Measurements from ENCODE around the gene CRISPLD2. TPM values are rescaled to one million over a fixed set of nuclear protein-coding genes. Genes with fewer than 3 reads are reported as not detected.
"Not testable (repeated sequence)": the region's sequence is repeated elsewhere in the genome, so short reads cannot be mapped to it uniquely, and the experiment has no call there.

Gene CRISPLD2
- total RNA-seq, 1 donor from 2014 or later, result 0.57 TPM

DNA sequence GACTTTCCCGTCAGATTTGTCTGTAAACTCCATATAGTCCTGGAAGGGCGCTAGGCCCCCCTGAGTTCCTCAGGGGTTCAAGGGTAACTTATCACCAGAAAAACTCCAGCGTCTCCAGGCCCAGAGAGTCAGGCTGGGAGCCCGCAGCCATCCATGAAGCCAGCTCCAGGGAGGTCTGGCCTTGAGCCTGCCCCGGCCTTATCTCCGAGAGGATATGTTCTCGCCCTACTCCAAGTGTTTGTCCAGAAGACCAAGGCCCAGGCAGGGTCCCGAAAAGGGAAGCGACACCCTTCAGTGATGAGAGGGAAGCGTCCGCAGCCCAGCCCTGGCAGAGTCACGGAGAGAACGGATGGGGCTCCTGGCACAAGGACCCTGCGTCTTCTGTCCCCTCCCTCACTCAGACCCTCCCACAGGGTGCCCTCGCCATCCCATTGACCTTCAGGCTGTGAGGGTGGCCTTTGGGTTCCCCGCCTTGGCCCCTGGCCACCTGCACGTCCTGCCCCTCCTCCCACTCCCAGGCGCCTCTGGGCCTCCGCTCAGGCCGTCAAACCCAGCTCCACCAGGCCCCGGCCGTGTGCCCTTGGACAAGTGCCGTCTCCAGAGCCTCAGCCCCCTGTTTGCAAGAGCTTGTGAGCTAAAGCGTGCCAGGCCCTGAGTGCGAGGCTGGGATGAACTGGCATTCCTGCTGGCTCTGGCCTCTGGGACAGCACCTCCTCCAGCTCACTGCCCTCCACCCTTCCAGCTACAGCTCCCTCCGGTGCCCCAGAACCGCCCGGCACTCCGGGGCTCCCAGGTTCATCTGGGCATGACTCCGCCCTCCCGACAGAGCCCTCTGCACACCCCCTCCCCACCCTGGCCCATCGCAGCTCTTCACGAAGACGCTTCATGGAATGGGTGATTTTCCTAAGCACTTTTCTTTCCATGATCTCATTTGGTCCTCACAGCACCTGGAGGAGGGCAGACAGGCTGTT, 108.1 kb downstream of the CRISPLD2 start:
- intact Hi-C loops (cut with micrococcal nuclease), result loop anchor here (10.0 kb wide), 1 partner anchor 303 kb away; no protein-coding TSS in a partner anchor

- intact Hi-C loops (cut with micrococcal nuclease), result loop anchor here (10.0 kb wide), 1 partner anchor 304 kb away; no protein-coding TSS in a partner anchor
These were observed 109.1 kb downstream of the CRISPLD2 start for GRCh38 chr16:84928679-84929420.

- intact Hi-C loops (cut with micrococcal nuclease), result loop anchor here (10.0 kb wide), 1 partner anchor 305 kb away; no protein-coding TSS in a partner anchor
These were observed 109.9 kb downstream of the CRISPLD2 start for GRCh38 chr16:84929421-84930297.

- intact Hi-C loops (cut with micrococcal nuclease), result no loop called here
These were observed 110.7 kb downstream of the CRISPLD2 start for GRCh38 chr16:84930298-84931106.

DNA sequence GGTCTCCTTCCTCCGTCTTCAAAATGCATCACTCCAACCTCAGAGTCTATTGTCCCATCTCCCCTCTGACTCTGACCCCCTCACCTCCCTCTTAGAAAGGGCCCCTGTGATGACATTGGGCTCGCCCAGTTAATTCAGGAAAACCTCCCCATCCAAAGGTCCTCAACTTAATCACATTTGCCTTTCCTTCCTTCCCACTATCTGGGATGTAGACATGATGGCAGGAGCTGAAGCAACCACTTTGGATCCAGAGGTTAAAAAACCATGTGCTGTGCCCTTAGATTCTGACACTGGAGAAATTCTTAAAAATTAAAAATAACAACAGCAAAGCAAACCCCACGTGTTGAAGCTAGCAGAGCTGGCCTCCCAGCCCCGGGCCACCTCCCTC, 111.3 kb downstream of the CRISPLD2 start:
- intact Hi-C loops (cut with micrococcal nuclease), result no loop called here

DNA sequence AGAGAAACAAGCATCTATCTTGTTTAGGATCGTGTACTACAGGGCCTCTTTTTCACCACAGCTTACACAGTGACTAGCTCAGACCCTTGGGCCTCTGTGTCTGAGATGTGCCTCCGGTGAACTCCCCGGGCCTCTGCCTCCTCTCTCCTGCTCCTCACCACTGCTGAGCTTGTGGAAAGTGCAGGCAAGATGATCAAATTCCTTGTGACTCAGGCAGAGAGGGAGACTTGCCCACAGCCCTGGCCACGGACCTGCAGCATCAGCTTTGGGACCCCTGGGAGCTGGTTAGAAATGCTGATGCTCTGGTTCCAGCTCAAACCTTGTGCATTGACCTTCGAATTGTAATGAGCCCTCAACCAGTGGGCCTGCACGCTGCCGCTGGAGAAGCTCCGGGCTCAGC, 111.7 kb downstream of the CRISPLD2 start:
- intact Hi-C loops (cut with micrococcal nuclease), result no loop called here

DNA sequence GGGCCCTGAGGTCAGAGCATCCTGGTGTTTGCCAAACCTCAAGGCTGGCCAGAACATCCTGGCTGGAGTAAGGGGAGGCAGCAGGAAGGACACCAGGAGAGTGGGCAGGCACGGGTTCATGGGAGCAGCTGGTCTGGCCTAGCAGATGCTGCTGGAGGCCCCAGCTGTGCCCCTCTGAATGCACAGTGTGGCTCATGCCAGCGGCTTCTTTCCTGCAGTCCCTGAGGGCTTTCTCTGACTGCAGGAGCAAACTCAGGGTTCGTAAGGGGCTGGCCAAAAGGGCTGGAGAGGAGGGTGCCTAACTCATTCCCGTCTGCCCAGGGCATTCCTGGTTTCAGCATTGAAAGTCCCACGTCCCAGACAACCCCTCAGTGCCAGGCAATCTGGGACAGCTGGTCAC, 112.9 kb downstream of the CRISPLD2 start:
- intact Hi-C loops (cut with micrococcal nuclease), result no loop called here

GRCh38 chr16:84933774-84934631, 114.2 kb downstream of the CRISPLD2 start:
- intact Hi-C loops (cut with micrococcal nuclease), result no loop called here

- intact Hi-C loops (cut with micrococcal nuclease), result no loop called here
These were observed 117.6 kb downstream of the CRISPLD2 start for GRCh38 chr16:84937196-84938005.

DNA sequence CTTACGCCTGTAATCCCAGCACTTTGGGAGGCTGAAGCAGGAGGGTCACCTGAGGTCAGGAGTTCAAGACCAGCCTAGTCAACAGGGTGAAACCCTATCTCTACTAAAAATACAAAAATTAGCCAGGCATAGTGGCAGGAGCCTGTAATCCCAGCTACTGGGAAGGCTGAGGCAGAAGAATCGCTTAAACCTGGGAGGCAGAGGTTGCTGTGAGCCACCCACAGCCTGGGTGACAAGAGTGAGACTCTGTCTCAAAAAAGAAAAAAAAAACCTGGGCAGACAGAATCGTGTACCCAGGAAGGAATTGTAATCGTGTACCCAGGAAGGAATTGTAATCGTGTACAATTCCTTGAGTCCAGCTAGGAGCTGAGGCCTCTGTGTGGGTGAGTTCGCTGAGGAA, 118.8 kb downstream of the CRISPLD2 start:
- intact Hi-C loops (cut with micrococcal nuclease), result not testable (repeated sequence)

GRCh38 chr16:84940670-84941551, 121.1 kb downstream of the CRISPLD2 start:
- intact Hi-C loops (cut with micrococcal nuclease), result no loop called here

DNA sequence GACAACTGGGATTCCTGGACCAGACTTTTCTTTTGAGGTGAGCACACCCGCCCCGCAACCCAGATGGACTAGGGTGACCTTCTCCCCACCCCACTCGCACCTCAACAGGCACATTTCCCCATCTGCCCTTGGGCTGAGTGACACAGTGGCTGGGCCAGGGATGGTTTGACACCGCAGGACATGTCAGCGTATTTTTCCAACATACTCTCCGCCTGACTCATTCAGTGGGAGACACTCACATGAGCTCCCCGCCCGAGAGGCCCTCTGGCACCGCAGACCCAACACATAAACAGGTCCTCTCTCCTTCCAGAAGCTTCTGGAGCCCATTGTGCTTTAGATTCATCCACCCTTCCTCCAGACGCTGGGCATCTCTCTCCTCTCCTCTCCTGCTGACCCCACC, 122.1 kb downstream of the CRISPLD2 start:
- intact Hi-C loops (cut with micrococcal nuclease), result no loop called here

- intact Hi-C loops (cut with micrococcal nuclease), result no loop called here
These were observed 123.0 kb downstream of the CRISPLD2 start for GRCh38 chr16:84942786-84943185.

- intact Hi-C loops (cut with micrococcal nuclease), result no loop called here
These were observed 123.8 kb downstream of the CRISPLD2 start for GRCh38 chr16:84943620-84944019.

- intact Hi-C loops (cut with micrococcal nuclease), result no loop called here
These were observed 127.2 kb downstream of the CRISPLD2 start for GRCh38 chr16:84947022-84947421.

GRCh38 chr16:84947996-84948850, 128.4 kb downstream of the CRISPLD2 start:
- intact Hi-C loops (cut with micrococcal nuclease), result no loop called here
